Measurements from ENCODE around the gene CREG2. TPM values are rescaled to one million over a fixed set of nuclear protein-coding genes. Genes with fewer than 3 reads are reported as not detected.

Gene CREG2
- total RNA-seq, 1 experiment from 2014 or later: not detected

GRCh38 chr2:101415884-101416283 is 28.6 kb upstream of the CREG2 start:
- H3K4me3 ChIP-seq (ENCODE audit: low read depth, low read length, poor library complexity, severe bottlenecking): no peak overlapping the region
- H3K27ac ChIP-seq (ENCODE audit: low read depth, low read length, poor library complexity, severe bottlenecking): no peak overlapping the region
- H3K27me3 ChIP-seq (replicated peaks; ENCODE audit: insufficient read depth, low read depth, low read length, poor library complexity): peaks cover 2% of the 10 kb centered on the region
- H3K4me1 ChIP-seq (ENCODE audit: insufficient read depth, low read length, poor library complexity, severe bottlenecking): no peaks in the 10 kb centered on the region
- TF ChIP-seq EZH2 (IDR thresholded peaks at IDR 0.05; ENCODE audit: borderline replicate concordance, low read depth, low read length, poor library complexity, severe bottlenecking) (no peak), CTCF (conservative IDR thresholded peaks at IDR 0.05; ENCODE audit: low read depth, low read length) (no peak)
- CTCF ChIA-PET: no interaction called here
- intact Hi-C loops (cut with micrococcal nuclease; ENCODE audit: unreplicated experiment): loop anchor here (10.0 kb wide), 2 partner anchors 459 to 589 kb away; no protein-coding TSS in a partner anchor
- no peaks in the 10 kb centered on the region for H3K36me3 ChIP-seq (ENCODE audit: insufficient read depth, low read length, poor library complexity, severe bottlenecking)
- no TSS peak for BruUV-seq (replicated peaks)
- no peak for DNase-seq (ENCODE audit: low spot score)
- POLR2A ChIA-PET (ENCODE audit: low non-redundant PET): no interaction called here
- no peaks in the 10 kb centered on the region for H3K9me3 ChIP-seq (ENCODE audit: low read depth, low read length, poor library complexity, severe bottlenecking)

- H3K4me1 ChIP-seq (ENCODE audit: insufficient read depth, low read length, poor library complexity, severe bottlenecking): no peaks in the 10 kb centered on the region
- H3K27ac ChIP-seq (ENCODE audit: low read depth, low read length, poor library complexity, severe bottlenecking): no peak overlapping the region
- POLR2A ChIA-PET (ENCODE audit: low non-redundant PET): no interaction called here
- no peak overlapping the region for H3K4me3 ChIP-seq (ENCODE audit: low read depth, low read length, poor library complexity, severe bottlenecking)
- H3K36me3 ChIP-seq (ENCODE audit: insufficient read depth, low read length, poor library complexity, severe bottlenecking): no peaks in the 10 kb centered on the region
- no peak for DNase-seq (ENCODE audit: low spot score)
- no peak for TF ChIP-seq EZH2 (IDR thresholded peaks at IDR 0.05; ENCODE audit: borderline replicate concordance, low read depth, low read length, poor library complexity, severe bottlenecking)
- no peak for TF ChIP-seq CTCF (conservative IDR thresholded peaks at IDR 0.05; ENCODE audit: low read depth, low read length)
- no peaks in the 10 kb centered on the region for H3K9me3 ChIP-seq (ENCODE audit: low read depth, low read length, poor library complexity, severe bottlenecking)
- CTCF ChIA-PET: no interaction called here
- peaks cover 5% of the 10 kb centered on the region for H3K27me3 ChIP-seq (replicated peaks; ENCODE audit: insufficient read depth, low read depth, low read length, poor library complexity)
- intact Hi-C loops (cut with micrococcal nuclease; ENCODE audit: unreplicated experiment): loop anchor here (10.0 kb wide), 2 partner anchors 460 to 590 kb away; no protein-coding TSS in a partner anchor
- no TSS peak for BruUV-seq (replicated peaks)
Measured at GRCh38 chr2:101415220-101415619, 27.9 kb upstream of the CREG2 start.

- no peak for TF ChIP-seq CTCF (conservative IDR thresholded peaks at IDR 0.05; ENCODE audit: low read depth, low read length)
- TF ChIP-seq EZH2 (IDR thresholded peaks at IDR 0.05; ENCODE audit: borderline replicate concordance, low read depth, low read length, poor library complexity, severe bottlenecking): no peak
- H3K4me3 ChIP-seq (ENCODE audit: low read depth, low read length, poor library complexity, severe bottlenecking): no peak overlapping the region
- no peaks in the 10 kb centered on the region for H3K9me3 ChIP-seq (ENCODE audit: low read depth, low read length, poor library complexity, severe bottlenecking)
- no peaks in the 10 kb centered on the region for H3K4me1 ChIP-seq (ENCODE audit: insufficient read depth, low read length, poor library complexity, severe bottlenecking)
- ChIA-PET CTCF (no interaction called here), POLR2A (ENCODE audit: low non-redundant PET) (interaction anchor here (0.5 kb wide), 1 partner anchor 110 kb away, joined by 9 read pairs; no protein-coding TSS in a partner anchor)
- BruUV-seq (replicated peaks): no TSS peak
- no peaks in the 10 kb centered on the region for H3K36me3 ChIP-seq (ENCODE audit: insufficient read depth, low read length, poor library complexity, severe bottlenecking)
- no peak for DNase-seq (ENCODE audit: low spot score)
- no peak overlapping the region for H3K27ac ChIP-seq (ENCODE audit: low read depth, low read length, poor library complexity, severe bottlenecking)
- intact Hi-C loops (cut with micrococcal nuclease; ENCODE audit: unreplicated experiment): loop anchor here (10.0 kb wide), 2 partner anchors 463 to 593 kb away; no protein-coding TSS in a partner anchor
- peaks cover 5% of the 10 kb centered on the region for H3K27me3 ChIP-seq (replicated peaks; ENCODE audit: insufficient read depth, low read depth, low read length, poor library complexity)
Measured at GRCh38 chr2:101412092-101412694, 24.9 kb upstream of the CREG2 start.

Data from A673 (cell line).